ENCODE measurements around the gene GAB1.

GRCh38 chr4:143372093-143372915 is 35.6 kb downstream of the GAB1 start:
- no peak for TF ChIP-seq OSR1 (CRISPR knock-in tag; IDR thresholded peaks at IDR 0.05)
- no peak for TF ChIP-seq ZNF70 (CRISPR knock-in tag; IDR thresholded peaks at IDR 0.05)
- TF ChIP-seq ZFP30 (CRISPR knock-in tag; IDR thresholded peaks at IDR 0.05), result no peak
- TF ChIP-seq ZNF8 (CRISPR knock-in tag; IDR thresholded peaks at IDR 0.05), result no peak
- TF ChIP-seq PPARA (CRISPR knock-in tag; IDR thresholded peaks at IDR 0.05; ENCODE audit: borderline replicate concordance), result no peak
- TF ChIP-seq TSHZ2 (CRISPR knock-in tag; IDR thresholded peaks at IDR 0.05), result no peak
- TF ChIP-seq ZC3H10 (CRISPR knock-in tag; IDR thresholded peaks at IDR 0.05), result no peak
- TF ChIP-seq PATZ1 (CRISPR knock-in tag; IDR thresholded peaks at IDR 0.05; ENCODE audit: borderline replicate concordance), result no peak
